Loucy (cell line): ENCODE results near the gene ENTPD3.

Experiments used
- CTCF ChIP-seq: fragments of 200-600 bp; sonication (generic); conservative IDR thresholded peaks from 2 replicates; pipeline ENCODE4 v1.5.1; 2014; ENCODE audit warnings: mild to moderate bottlenecking, antibody characterized with exemption, low read length
- EZH2phosphoT487 ChIP-seq: fragments of 200-600 bp; IDR thresholded peaks from 2 replicates; pipeline ENCODE4 v1.6.1; 2018; ENCODE audit warnings: antibody characterized with exemption, mild to moderate bottlenecking, moderate library complexity, borderline replicate concordance

GRCh38 chr3:40468018-40468417 lies 81.0 kb downstream of the ENTPD3 start:
- TF ChIP-seq CTCF (no peak), EZH2phosphoT487 (no peak)
